NT2/D1 (cell line): ENCODE measurements around the gene COLQ.
"Not testable (repeated sequence)": the region's sequence is repeated elsewhere in the genome, so short reads cannot be mapped to it uniquely, and the experiment has no call there.

Experiments
- DNase-seq: peaks from one replicate; pipeline ENCODE4 v3.0.0-alpha.2; 2011; ENCODE audit warnings: low read depth, low spot score
- H3K27me3 ChIP-seq: 2 replicates; pipeline ENCODE4 v1.6.0; 2011; ENCODE audit warnings: mild to moderate bottlenecking; ENCODE audit not compliant: insufficient read length, insufficient read depth
- H3K36me3 ChIP-seq: 2 replicates; pipeline ENCODE4 v1.6.1; 2011; ENCODE audit warnings: mild to moderate bottlenecking, low read length, mixed read lengths; ENCODE audit not compliant: insufficient read depth, insufficient read length
- H3K4me1 ChIP-seq: 2 replicates; pipeline ENCODE4 v1.5.1; 2011; ENCODE audit not compliant: insufficient read depth, insufficient read length
- H3K4me3 ChIP-seq: 2 replicates; pipeline ENCODE4 v1.5.1; 2011; ENCODE audit warnings: low read depth; ENCODE audit not compliant: insufficient read length
- H3K9ac ChIP-seq: 2 replicates; pipeline ENCODE4 v1.6.0; 2011; ENCODE audit warnings: low read depth; ENCODE audit not compliant: insufficient read length
- H3K9me3 ChIP-seq: 2 replicates; pipeline ENCODE4 v1.5.1; 2011; ENCODE audit warnings: mild to moderate bottlenecking, low read length; ENCODE audit not compliant: insufficient read depth
- SUZ12 ChIP-seq: IDR thresholded peaks from 2 replicates; pipeline ENCODE4 v1.6.1; 2011; ENCODE audit not compliant: insufficient read length, insufficient read depth; ENCODE audit errors: extremely low read depth
- YY1 ChIP-seq: IDR thresholded peaks from 2 replicates; pipeline ENCODE4 v1.6.1; 2011; ENCODE audit not compliant: insufficient read length, insufficient read depth
- ZNF274 ChIP-seq: IDR thresholded peaks from 2 replicates; pipeline ENCODE4 v1.6.1; 2011; ENCODE audit warnings: mild to moderate bottlenecking, low read depth, low read length

COLQ gene

DNA sequence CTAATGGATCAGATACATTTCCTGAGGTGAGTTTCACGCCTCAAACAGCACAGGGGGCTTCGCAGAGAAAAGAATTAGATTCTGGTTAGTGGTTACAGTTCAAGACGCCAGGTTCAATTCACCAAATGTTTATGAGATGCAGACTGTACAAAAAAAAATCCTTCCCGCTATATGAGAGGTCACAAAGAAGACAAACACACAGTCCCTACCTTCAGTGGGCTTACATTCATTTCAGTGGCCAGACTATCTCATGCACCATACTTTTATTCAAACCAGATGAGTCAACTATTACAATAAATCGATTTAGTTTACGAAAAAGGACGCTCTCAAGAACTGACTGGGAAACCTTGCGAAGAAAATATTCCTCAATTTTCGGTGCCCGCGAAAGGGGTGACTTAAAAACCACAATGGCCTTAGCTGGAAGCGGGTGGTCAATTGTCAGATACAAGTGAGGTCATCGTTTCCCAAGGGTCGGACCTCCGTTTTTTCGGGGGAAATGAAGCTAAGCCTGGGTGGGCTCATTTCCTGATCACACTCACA lies 94.9 kb downstream of the COLQ start:
- H3K4me3 ChIP-seq, result peak overlapping the region; percentile 98
- H3K9ac ChIP-seq, result peak overlapping the region; percentile 96
- H3K27me3 ChIP-seq, result no peaks in the 10 kb centered on the region
- peaks cover 68% of the 10 kb centered on the region for H3K36me3 ChIP-seq
- H3K4me1 ChIP-seq, result no peaks in the 10 kb centered on the region
- no peak for DNase-seq
- TF ChIP-seq YY1, result no peak
- no peak for TF ChIP-seq SUZ12
- no peak for TF ChIP-seq ZNF274
- no peaks in the 10 kb centered on the region for H3K9me3 ChIP-seq

DNA sequence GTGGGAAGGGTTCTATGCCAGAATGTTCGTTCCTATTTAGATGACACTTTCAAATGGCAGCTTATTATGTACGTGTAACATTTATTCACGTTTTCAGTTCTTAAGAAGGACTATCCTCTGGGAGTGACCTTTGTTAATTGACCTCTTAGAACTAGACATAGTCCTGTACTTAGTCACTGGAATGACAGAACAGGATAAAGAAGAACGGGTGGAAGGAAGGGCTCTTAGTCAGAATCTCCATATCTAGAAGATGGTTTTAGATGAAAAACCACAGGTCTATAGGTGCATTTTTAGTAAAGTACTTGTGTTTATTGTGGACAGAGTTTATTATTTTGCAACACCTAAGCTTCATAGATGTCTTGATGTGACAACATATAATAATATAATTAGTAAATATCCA lies 100.6 kb downstream of the COLQ start:
- no peak overlapping the region for H3K9ac ChIP-seq
- no peaks in the 10 kb centered on the region for H3K27me3 ChIP-seq
- H3K9me3 ChIP-seq, result no peaks in the 10 kb centered on the region
- peaks cover 90% of the 10 kb centered on the region for H3K36me3 ChIP-seq
- H3K4me1 ChIP-seq, result no peaks in the 10 kb centered on the region
- TF ChIP-seq SUZ12, result no peak
- no peak for TF ChIP-seq YY1
- no peak for TF ChIP-seq ZNF274
- no peak overlapping the region for H3K4me3 ChIP-seq
- DNase-seq, result no peak

DNA sequence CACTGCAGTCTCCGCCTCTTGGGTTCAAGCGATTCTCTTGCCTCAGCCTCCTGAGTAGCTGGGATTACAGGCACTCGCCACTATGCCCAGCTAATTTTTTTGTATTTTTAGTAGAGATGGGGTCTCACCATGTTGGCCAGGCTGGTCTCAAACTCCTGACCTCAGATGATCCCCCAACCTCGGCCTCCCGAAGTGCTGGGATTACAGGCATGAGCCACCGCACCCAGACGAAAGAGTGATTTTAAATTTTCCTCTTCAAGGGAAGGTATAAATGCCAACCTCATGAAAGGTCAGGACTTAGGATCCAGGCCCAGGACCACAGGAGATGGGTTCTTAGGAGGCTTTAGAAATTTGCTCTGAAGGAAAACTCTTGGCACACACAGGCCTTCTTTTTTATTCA lies 110.5 kb downstream of the COLQ start:
- not testable (repeated sequence) for H3K9me3 ChIP-seq, H3K27me3 ChIP-seq, H3K4me3 ChIP-seq, H3K4me1 ChIP-seq, DNase-seq, H3K9ac ChIP-seq
- peaks cover 68% of the 10 kb centered on the region for H3K36me3 ChIP-seq

DNA sequence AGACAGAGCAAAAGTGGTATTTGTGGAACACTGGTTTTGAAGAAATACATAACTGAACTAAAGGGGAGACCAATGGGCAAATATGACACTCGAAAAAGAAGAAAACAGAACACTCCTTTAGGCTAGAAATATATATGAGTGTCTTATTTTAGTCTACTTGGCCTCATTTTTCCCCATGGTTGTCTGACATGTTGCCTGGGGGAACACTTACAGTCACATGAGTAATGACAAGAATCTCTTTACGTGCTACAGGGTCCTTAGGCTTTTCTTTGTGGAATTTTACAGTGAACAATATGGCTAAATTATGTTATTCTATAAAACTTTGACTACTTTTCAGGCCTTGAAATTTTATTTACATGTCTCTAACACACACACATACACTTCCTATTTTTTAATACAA lies 111.7 kb downstream of the COLQ start:
- no peak for DNase-seq
- Histone ChIP-seq H3K9me3 (no peaks in the 10 kb centered on the region), H3K9ac (no peak overlapping the region), H3K4me3 (no peak overlapping the region), H3K36me3 (peaks cover 57% of the 10 kb centered on the region), H3K4me1 (no peaks in the 10 kb centered on the region), H3K27me3 (no peaks in the 10 kb centered on the region)
- TF ChIP-seq ZNF274, result no peak
- no peak for TF ChIP-seq SUZ12
- no peak for TF ChIP-seq YY1

DNA sequence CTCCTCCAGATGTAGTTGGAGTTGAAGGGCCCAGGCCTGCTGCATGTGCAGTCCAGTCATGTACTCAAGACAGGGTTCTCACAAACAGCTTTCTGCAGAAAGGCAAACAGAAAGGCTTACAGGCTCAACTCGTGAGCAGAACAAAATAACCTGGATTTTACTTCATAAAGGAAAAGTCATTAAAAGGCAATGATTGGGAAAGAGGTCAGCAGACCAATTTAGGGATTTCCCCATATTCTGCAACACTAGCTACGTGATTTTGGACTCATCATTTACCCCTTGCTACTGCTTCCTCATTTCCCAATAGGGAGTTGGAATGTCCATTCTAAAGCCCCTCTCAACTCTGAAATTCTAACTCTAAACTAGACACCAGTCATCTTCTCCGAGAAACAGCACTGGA lies 112.3 kb downstream of the COLQ start:
- H3K4me1 ChIP-seq, result no peaks in the 10 kb centered on the region
- H3K27me3 ChIP-seq, result no peaks in the 10 kb centered on the region
- H3K9ac ChIP-seq, result no peak overlapping the region
- no peaks in the 10 kb centered on the region for H3K9me3 ChIP-seq
- peaks cover 51% of the 10 kb centered on the region for H3K36me3 ChIP-seq
- DNase-seq, result no peak
- TF ChIP-seq SUZ12 (no peak), ZNF274 (no peak), YY1 (no peak)
- no peak overlapping the region for H3K4me3 ChIP-seq

DNA sequence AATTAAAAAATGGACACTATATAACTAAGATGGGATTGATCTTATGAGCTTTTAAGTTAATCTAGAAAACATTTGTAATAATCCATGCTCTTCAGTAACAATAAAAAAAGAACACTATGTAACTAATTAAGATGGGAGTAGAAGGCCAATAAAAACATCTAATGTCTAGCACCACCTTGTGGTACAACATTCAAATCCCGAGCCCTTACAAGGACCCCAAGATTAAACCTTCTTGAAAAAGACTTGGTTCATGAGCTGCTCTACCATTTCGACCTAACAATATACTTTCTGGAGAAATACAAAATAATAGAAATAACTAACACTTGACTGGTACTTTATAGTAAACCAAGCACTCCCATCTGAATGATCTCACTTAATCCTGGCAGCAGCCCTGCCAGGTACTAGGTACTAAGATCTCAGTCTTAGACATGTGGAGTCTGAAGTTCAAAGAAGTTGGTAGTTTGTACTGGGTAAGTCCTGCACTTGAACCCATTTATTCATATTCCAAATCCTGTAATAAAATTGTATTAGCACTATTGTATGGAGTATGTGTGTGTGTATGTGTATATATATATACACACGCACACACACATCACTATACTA lies 116.0 kb downstream of the COLQ start:
- Histone ChIP-seq H3K36me3 (peaks cover 23% of the 10 kb centered on the region), H3K9me3 (no peaks in the 10 kb centered on the region), H3K27me3 (no peaks in the 10 kb centered on the region), H3K4me1 (no peaks in the 10 kb centered on the region), H3K9ac (no peak overlapping the region), H3K4me3 (no peak overlapping the region)
- TF ChIP-seq SUZ12 (no peak), ZNF274 (no peak), YY1 (no peak)
- peak; percentile 54 for DNase-seq

DNA sequence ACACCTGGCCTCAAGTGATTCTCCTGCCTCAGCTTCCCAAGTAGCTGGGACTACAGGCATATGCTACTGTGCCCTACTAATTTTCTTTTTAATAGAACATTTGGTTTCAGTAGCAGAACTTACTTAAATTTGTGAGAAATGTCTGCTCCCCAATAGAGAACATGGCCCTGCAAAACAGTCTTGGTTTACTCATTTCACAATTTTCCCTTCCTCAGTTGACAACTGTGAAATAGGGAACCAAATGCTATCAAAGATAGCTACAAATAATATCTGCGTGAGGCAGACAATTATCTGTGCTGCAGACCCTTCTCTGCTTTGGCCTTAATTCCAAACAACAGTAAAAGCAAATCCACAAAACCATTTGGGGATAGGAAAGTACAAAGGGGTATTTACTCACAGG lies 116.7 kb downstream of the COLQ start:
- no peak for DNase-seq
- TF ChIP-seq SUZ12 (no peak), YY1 (no peak), ZNF274 (no peak)
- H3K27me3 ChIP-seq, result no peaks in the 10 kb centered on the region
- H3K36me3 ChIP-seq, result peaks cover 15% of the 10 kb centered on the region
- no peaks in the 10 kb centered on the region for H3K4me1 ChIP-seq
- H3K4me3 ChIP-seq, result no peak overlapping the region
- H3K9me3 ChIP-seq, result no peaks in the 10 kb centered on the region
- no peak overlapping the region for H3K9ac ChIP-seq

DNA sequence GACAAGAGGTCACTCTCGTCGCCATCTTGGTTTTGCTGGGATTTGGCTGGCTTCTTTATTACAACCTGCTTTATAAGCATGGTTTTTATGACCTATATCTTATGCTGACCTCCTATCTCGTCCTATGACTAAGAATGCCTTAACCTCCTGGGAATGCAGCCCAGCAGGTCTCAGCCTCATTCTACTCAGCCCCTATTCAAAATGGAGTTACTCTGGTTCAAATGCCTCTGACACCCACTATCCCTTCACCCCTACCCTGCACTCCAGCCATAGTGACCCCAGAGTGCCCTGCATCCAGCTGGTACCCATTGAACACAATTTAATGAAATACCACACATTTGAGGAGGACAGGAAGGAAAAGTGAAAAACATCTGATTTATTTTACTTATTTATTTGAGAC lies 117.5 kb downstream of the COLQ start:
- TF ChIP-seq ZNF274, result no peak
- TF ChIP-seq YY1, result no peak
- no peak for TF ChIP-seq SUZ12
- Histone ChIP-seq H3K36me3 (peaks cover 8% of the 10 kb centered on the region), H3K27me3 (no peaks in the 10 kb centered on the region), H3K4me3 (no peak overlapping the region), H3K9me3 (no peaks in the 10 kb centered on the region), H3K4me1 (no peaks in the 10 kb centered on the region), H3K9ac (no peak overlapping the region)
- no peak for DNase-seq
